ENCODE data around the gene UBC.
"Not testable (repeated sequence)": the region's sequence is repeated elsewhere in the genome, so short reads cannot be mapped to it uniquely, and the experiment has no call there.

UBC gene

DNA sequence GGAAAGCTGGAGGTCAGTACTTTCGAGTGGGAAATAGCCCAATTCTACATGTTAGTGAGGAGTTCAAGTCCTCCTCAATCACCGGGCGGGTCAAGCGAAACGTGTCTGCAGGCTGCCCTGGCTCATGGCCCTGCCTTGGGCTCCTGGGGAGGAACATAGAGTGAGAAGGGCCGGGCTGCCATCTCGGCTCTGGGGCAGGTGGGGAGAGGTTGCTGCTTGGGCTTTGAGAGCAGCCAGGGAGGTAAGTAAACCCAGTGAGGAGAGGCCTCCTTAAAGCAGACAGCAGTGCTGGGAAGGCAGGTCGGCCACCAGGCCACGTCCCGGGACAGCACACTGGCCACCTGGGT lies 32.0 kb upstream of the UBC start:
- Mint-ChIP-seq H3K4me3 (no peak overlapping the region), H3K27me3 (no peaks in the 10 kb centered on the region), H3K9me3 (no peaks in the 10 kb centered on the region), H3K4me1 (no peaks in the 10 kb centered on the region), H3K27ac (ENCODE audit: low read depth) (no peak overlapping the region), H3K36me3 (ENCODE audit: insufficient read depth) (peaks cover 14% of the 10 kb centered on the region)
- ATAC-seq (replicated peaks; ENCODE audit: extremely low read depth, poor library complexity, severe bottlenecking) (no peak), DNase-seq (ENCODE audit: low spot score in 2 of 2) (no peak)

DNA sequence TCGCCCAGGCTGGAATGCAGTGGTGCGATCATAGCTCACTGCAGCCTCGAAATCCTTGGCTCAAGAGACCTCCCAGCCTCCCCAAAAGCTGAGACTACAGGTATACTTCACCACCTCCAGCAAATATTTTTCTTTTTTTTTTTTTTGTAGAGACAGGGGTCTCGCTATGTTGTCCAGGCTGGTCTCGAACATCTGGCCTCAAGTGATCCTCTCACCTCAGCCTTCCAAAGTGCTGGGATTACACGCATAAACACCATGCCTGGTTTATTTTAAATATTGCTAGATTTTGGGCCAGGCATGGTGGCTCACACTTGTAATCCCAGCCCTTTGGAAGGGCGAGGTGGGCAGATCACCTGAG lies 26.7 kb upstream of the UBC start:
- ATAC-seq (replicated peaks; ENCODE audit: extremely low read depth, poor library complexity, severe bottlenecking) = no peak
- Mint-ChIP-seq H3K4me3 (no peak overlapping the region), H3K4me1 (peaks cover 5% of the 10 kb centered on the region), H3K36me3 (ENCODE audit: insufficient read depth) (peaks cover 3% of the 10 kb centered on the region), H3K27me3 (no peaks in the 10 kb centered on the region), H3K9me3 (no peaks in the 10 kb centered on the region), H3K27ac (ENCODE audit: low read depth) (no peak overlapping the region)
- DNase-seq (ENCODE audit: low spot score in 2 of 2) = no peak

DNA sequence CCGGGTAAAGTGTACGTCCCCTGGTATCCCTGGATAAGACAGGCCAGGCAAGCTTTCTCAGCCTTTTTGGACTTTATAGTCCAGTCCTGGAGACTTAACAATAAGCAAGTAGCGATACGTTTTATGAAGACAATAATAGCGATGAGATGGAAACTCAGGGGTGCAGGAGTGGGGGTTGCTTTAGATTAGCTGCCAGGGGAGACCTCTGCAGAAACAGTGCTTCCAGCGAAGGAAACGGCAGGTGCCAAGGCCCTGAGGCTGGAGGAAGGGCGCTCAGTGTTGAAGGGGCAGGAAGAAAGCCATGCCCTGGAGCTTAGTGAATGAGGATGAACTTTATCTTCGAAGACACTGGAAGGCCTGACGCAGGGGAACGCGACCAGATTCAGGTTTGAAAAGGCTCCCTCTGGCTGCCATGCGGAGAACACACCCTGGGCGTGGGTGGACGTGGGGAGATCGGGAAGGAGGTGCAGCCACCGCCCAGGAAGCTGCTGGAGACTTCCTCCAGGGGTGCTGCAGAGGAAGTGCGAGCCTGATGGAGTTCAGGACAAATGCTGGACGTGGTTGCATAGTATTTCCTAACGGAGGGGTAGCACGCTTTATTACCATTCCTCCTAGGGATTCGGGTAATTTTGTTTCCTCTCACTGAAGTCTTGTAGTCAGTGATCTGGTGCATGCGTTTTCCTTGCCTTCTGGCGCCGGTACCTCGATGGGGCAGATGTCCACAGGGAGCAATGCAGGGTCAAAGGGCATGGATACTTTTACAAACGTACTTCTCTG lies 26.1 kb upstream of the UBC start:
- Mint-ChIP-seq H3K4me3 (no peak overlapping the region), H3K36me3 (ENCODE audit: insufficient read depth) (peaks cover 2% of the 10 kb centered on the region), H3K9me3 (no peaks in the 10 kb centered on the region), H3K27ac (ENCODE audit: low read depth) (no peak overlapping the region), H3K27me3 (no peaks in the 10 kb centered on the region), H3K4me1 (peaks cover 5% of the 10 kb centered on the region)
- ATAC-seq (replicated peaks; ENCODE audit: extremely low read depth, poor library complexity, severe bottlenecking) (peak; percentile 49), DNase-seq (ENCODE audit: low spot score in 2 of 2) (peak; percentile 61 to 68)

DNA sequence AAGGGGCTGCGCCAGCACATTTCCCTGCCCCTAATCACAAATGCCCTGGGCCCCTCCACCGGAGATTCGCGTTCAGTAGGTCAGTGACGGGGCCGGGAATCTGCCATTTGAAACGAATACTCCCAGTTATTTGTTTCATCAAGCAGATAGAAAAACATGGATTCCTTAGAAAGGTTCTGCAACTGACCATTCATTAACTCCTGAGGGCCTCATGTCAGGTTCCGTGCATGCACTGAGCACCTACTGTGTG lies 25.6 kb upstream of the UBC start:
- Mint-ChIP-seq H3K9me3 (no peaks in the 10 kb centered on the region), H3K27me3 (no peaks in the 10 kb centered on the region), H3K4me3 (no peak overlapping the region), H3K4me1 (peaks cover 5% of the 10 kb centered on the region), H3K27ac (ENCODE audit: low read depth) (no peak overlapping the region), H3K36me3 (ENCODE audit: insufficient read depth) (peaks cover 2% of the 10 kb centered on the region)
- DNase-seq (ENCODE audit: low spot score in 2 of 2) (no peak), ATAC-seq (replicated peaks; ENCODE audit: extremely low read depth, poor library complexity, severe bottlenecking) (no peak)

DNA sequence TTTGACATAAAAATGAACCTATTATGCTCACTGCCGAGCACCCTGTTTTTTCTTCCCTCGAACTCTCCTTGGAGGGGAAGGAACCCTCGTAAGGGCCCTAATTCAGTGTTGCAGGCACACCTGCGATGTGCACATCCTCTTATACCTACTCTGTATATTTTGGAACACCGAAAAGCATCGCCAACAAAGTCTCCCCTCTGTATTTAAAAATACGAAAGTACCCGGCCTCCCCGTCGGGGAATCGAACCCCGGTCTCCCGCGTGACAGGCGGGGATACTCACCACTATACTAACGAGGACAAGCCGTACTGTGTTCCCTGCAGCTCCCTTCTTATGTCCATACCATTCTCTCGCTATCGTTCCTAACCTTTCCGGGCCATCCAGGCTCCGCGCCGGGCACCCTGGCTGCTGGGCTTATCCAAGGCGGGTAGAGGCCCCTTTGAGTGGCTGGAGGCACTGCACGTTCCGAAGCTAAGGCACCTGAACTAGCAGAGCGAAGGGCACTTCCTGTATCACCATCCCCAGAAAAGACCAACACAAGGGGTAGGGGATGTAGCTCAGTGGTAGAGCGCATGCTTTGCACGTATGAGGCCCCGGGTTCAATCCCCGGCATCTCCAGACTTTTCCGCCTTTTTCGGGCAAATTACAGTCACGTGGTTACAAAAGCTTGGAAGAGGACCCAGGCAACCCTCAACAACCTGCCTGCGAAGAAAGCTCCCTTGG lies 25.1 kb upstream of the UBC start:
- peaks cover 5% of the 10 kb centered on the region for H3K4me1 Mint-ChIP-seq
- peaks cover 2% of the 10 kb centered on the region for H3K36me3 Mint-ChIP-seq (ENCODE audit: insufficient read depth)
- peak; percentile 72 for ATAC-seq (replicated peaks; ENCODE audit: extremely low read depth, poor library complexity, severe bottlenecking)
- H3K9me3 Mint-ChIP-seq = no peaks in the 10 kb centered on the region
- no peaks in the 10 kb centered on the region for H3K27me3 Mint-ChIP-seq
- no peak overlapping the region for H3K4me3 Mint-ChIP-seq
- H3K27ac Mint-ChIP-seq (ENCODE audit: low read depth) = no peak overlapping the region
- DNase-seq (ENCODE audit: low spot score in 2 of 2) = peak; percentile 92 to 93

DNA sequence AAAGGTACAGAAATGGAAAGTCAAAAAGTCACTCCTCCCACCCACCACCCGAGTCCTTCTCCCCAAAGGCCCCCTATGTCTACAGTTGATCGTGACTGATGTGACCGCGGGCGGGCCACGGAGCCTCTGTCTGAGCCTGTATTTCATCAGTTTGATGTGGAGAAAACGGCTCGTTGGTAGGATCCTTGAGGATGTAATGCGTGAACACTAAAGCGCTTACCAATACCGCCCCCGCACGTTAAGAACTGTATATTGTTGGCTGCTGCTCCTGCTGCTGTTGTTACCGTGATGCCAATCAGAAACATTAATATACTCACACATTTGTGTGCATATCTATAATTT lies 24.6 kb upstream of the UBC start:
- Mint-ChIP-seq H3K4me1 (peaks cover 5% of the 10 kb centered on the region), H3K27ac (ENCODE audit: low read depth) (no peak overlapping the region), H3K36me3 (ENCODE audit: insufficient read depth) (peaks cover 2% of the 10 kb centered on the region), H3K4me3 (no peak overlapping the region), H3K9me3 (no peaks in the 10 kb centered on the region), H3K27me3 (no peaks in the 10 kb centered on the region)
- peak; percentile 19 to 44 for DNase-seq (ENCODE audit: low spot score in 2 of 2)
- ATAC-seq (replicated peaks; ENCODE audit: extremely low read depth, poor library complexity, severe bottlenecking) = peak; percentile 51

DNA sequence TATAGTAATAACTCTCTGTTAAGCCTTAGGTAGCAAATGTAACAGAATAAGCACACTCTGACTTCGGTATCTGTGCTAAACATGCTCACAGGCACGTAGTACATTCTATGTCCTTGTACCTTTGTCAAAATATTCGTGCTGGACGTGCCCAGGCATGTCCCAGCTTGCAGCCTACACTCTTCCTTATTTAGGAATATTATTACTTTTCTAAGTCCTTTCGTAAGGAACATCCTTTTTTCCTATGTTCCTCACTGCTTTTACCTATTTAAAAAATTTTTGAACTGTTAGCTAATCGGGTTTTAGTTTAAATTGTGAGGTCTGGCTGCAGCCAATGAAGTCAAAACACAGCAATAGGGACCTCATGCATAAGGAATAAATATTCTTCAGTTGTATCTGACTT lies 24.1 kb upstream of the UBC start:
- H3K27ac Mint-ChIP-seq (ENCODE audit: low read depth) = no peak overlapping the region

DNA sequence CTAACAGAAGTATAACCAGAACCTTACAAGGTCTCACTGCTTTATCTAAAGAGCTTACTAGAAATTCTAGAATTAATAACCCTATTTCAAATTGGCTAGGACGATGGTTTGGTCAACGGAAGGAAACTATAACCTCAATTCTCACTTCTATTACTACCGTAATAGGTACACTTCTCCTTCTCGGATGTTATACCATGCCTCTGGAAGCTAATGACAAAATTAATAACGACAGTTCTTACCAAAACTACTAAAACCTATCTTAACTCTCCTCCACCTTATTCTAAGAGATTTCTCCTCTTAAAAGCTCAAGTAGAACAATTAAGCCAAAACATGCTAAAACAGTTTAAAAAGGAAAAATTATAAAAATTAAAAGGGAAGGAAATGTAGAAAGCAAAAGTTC lies 23.7 kb upstream of the UBC start:
- H3K27me3 Mint-ChIP-seq = no peaks in the 10 kb centered on the region
- peaks cover 2% of the 10 kb centered on the region for H3K36me3 Mint-ChIP-seq (ENCODE audit: insufficient read depth)
- peaks cover 5% of the 10 kb centered on the region for H3K4me1 Mint-ChIP-seq
- H3K4me3 Mint-ChIP-seq = no peak overlapping the region
- DNase-seq (ENCODE audit: low spot score in 2 of 2) (no peak), ATAC-seq (replicated peaks; ENCODE audit: extremely low read depth, poor library complexity, severe bottlenecking) (no peak)
- H3K27ac Mint-ChIP-seq (ENCODE audit: low read depth) = no peak overlapping the region
- no peaks in the 10 kb centered on the region for H3K9me3 Mint-ChIP-seq

More for the DNA sequence above, 24.1 kb upstream of the UBC start:
- Mint-ChIP-seq H3K4me3 (no peak overlapping the region), H3K36me3 (ENCODE audit: insufficient read depth) (peaks cover 2% of the 10 kb centered on the region), H3K4me1 (peaks cover 5% of the 10 kb centered on the region), H3K9me3 (no peaks in the 10 kb centered on the region), H3K27me3 (no peaks in the 10 kb centered on the region)
- ATAC-seq (replicated peaks; ENCODE audit: extremely low read depth, poor library complexity, severe bottlenecking) = no peak
- no peak for DNase-seq (ENCODE audit: low spot score in 2 of 2)

DNA sequence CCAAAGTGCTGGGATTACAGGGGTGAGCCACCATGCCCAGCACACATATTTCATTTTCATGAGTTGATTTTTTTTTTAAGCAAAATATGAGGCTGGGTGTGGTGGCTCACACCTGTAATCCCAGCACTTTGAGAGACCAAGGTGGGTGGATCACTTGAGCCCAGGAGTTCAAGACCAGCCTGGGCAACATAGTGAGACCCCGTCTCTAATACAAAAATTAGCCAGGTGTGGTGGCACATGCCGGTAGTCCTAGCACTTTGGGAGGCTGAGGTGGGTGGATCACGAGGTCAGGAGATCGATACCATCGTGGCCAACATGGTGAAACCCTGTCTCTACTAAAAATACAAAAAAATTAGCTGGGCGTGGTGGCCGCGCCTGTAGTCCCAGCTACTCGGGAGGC lies 17.1 kb upstream of the UBC start:
- H3K27ac Mint-ChIP-seq (ENCODE audit: low read depth); ATAC-seq (replicated peaks; ENCODE audit: extremely low read depth, poor library complexity, severe bottlenecking); H3K9me3 Mint-ChIP-seq; H3K4me3 Mint-ChIP-seq; DNase-seq (ENCODE audit: low spot score in 2 of 2): not testable (repeated sequence)
- H3K4me1 Mint-ChIP-seq = peaks cover 24% of the 10 kb centered on the region
- peaks cover 13% of the 10 kb centered on the region for H3K27me3 Mint-ChIP-seq
- H3K36me3 Mint-ChIP-seq (ENCODE audit: insufficient read depth) = peaks cover 21% of the 10 kb centered on the region

DNA sequence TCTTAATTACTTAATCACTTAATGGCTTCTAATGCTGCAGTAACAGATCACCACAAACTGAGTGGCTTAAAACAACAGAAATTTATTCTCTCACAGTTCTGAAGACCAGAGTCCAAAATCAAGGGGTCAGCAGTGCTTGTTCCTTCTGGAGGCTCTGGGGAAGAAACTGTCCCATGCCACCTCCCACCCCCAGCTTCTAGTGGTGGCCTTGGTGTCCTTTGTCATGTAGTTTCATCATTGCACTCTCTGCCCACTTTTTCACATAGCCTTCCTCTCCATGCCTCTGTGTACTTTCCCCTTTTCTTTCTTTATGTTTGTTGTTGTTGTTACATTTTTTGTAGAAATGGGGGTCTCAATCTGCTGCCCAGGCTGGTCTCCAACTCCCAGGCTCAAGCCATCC lies 16.1 kb upstream of the UBC start:
- no peak overlapping the region for H3K4me3 Mint-ChIP-seq
- H3K36me3 Mint-ChIP-seq (ENCODE audit: insufficient read depth) = peaks cover 28% of the 10 kb centered on the region
- peaks cover 13% of the 10 kb centered on the region for H3K27me3 Mint-ChIP-seq
- DNase-seq (ENCODE audit: low spot score in 2 of 2) = no peak
- ATAC-seq (replicated peaks; ENCODE audit: extremely low read depth, poor library complexity, severe bottlenecking) = no peak
- H3K9me3 Mint-ChIP-seq = peaks cover 9% of the 10 kb centered on the region
- peaks cover 30% of the 10 kb centered on the region for H3K4me1 Mint-ChIP-seq
- H3K27ac Mint-ChIP-seq (ENCODE audit: low read depth) = no peak overlapping the region

DNA sequence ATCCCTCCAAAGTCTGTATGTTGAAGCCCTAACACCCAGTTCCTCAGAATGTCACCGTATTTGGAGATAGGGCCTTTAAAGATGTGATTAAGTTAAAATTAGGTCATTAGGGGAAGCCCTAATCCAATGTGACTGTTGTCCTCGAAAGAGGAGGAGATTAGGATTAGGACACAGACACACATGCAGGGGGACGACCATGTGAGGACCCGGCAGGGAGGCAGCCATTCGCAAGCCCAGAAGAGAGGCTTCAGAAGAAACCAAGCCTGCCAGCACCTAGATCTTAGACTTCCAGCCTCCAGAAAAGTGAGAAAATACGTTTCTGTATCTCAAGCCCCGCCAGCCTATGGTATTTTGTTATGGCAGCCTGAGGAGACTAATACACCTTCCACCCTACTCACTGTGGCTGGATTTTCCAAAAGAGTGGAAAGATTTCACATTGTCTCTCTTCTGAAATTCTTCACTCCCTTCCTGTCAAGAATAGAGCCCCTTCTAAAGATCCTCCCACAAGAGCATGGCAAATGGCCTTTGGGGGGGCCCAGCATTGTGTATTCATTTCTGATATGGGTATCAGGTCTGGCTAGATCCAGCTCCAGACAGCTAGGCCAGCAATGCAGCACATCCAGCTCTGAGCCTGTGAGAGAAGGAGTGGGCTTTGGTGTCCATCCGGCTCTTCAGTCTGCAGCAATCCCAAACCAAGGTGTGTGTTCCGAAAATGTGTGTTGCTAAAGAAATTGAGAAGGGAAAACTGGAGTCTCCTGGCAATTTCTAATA lies 15.4 kb upstream of the UBC start:
- peaks cover 13% of the 10 kb centered on the region for H3K27me3 Mint-ChIP-seq
- peak overlapping the region; percentile 96 for H3K4me3 Mint-ChIP-seq
- peaks cover 34% of the 10 kb centered on the region for H3K4me1 Mint-ChIP-seq
- peaks cover 28% of the 10 kb centered on the region for H3K36me3 Mint-ChIP-seq (ENCODE audit: insufficient read depth)
- no peak for DNase-seq (ENCODE audit: low spot score in 2 of 2)
- no peak for ATAC-seq (replicated peaks; ENCODE audit: extremely low read depth, poor library complexity, severe bottlenecking)
- no peak overlapping the region for H3K27ac Mint-ChIP-seq (ENCODE audit: low read depth)
- peaks cover 9% of the 10 kb centered on the region for H3K9me3 Mint-ChIP-seq

DNA sequence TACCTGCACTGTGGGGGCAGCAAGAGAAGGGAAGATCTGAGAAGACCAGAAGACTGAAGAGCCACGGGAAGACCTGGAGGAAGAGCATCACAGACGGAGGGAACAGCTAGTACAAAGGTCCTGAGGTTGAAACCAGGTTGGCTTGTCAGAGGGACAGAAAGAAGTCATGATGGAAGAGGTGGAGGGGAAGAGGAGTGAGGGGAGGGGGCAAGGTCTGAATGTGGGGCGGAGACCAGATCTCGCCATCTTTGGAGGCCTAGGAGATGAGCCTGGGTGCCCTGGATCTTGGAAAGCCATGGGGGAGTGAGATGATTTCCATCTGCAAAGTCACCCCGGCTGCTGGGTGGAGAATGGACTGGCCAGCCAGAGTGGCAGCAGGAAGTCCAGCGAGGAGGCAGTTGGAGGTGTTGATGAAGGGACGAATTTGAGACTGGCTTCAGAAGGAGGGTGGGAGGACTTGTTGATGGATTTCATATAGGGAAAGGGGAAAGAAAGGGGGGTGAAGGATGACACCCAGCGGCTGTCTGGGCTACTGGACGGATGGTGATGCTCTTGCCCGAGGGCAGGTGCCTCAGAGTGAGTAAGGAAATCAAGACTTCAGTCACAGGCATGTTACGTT lies 14.6 kb upstream of the UBC start:
- H3K4me3 Mint-ChIP-seq = peak overlapping the region; percentile 96
- ATAC-seq (replicated peaks; ENCODE audit: extremely low read depth, poor library complexity, severe bottlenecking) = no peak

More for the DNA sequence above, 14.6 kb upstream of the UBC start:
- Mint-ChIP-seq H3K27me3 (peaks cover 13% of the 10 kb centered on the region), H3K9me3 (peaks cover 9% of the 10 kb centered on the region), H3K4me1 (peaks cover 34% of the 10 kb centered on the region), H3K36me3 (ENCODE audit: insufficient read depth) (peaks cover 28% of the 10 kb centered on the region), H3K27ac (ENCODE audit: low read depth) (peak overlapping the region; percentile 100)
- DNase-seq (ENCODE audit: low spot score in 2 of 2) = no peak

All from central memory CD8-positive, alpha-beta T cell (primary cell).